ENCODE data around the gene TSTD2. TPM values are rescaled to one million over a fixed set of nuclear protein-coding genes. Genes with fewer than 3 reads are reported as not detected.
"Not testable (repeated sequence)": the region's sequence is repeated elsewhere in the genome, so short reads cannot be mapped to it uniquely, and the experiment has no call there.

Gene TSTD2
- polyA plus RNA-seq, 3 donors, result 1.2 to 11.4 (median 2.4) TPM

GRCh38 chr9:97625620-97626019 lies 7.5 kb downstream of the TSTD2 start:
- intact Hi-C loops (cut with micrococcal nuclease), result no loop called here
- H3K27me3 ChIP-seq (ENCODE audit: control insufficient read depth in 2 of 2, insufficient read depth in 2 of 2, low read length in 2 of 2), result no peaks in the 10 kb centered on the region
- H3K36me3 Mint-ChIP-seq, result peaks cover 42% of the 10 kb centered on the region in 2 donors

DNA sequence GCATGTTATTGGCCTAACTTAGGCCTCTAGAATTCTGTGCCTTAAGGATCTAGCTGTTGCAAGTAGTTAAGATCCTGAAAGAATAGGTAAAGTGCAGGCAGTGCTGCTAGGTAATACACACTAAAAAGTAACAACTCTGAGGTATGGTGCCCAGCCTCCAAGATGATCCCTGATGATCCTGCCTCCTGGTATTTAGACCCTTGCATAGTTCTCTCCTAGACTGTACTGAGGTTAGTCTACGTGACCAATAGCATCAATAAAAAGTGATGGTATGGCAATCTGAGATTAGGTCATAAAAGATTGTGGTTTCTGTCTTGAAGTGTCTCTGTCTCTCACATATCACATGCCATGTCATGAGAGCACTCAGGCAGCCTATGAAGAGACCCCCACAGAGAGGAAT lies 9.2 kb downstream of the TSTD2 start:
- H2AFZ ChIP-seq (ENCODE audit: insufficient read depth, low read depth, low read length, poor library complexity, severe bottlenecking), result no peak overlapping the region
- no peak overlapping the region for H3K27ac ChIP-seq (ENCODE audit: low read depth in 1 of 2, low read length in 2 of 2)
- no peak overlapping the region for H3K9ac ChIP-seq (ENCODE audit: insufficient read depth, low read length, poor library complexity, severe bottlenecking)
- no peak overlapping the region for H3K4me3 ChIP-seq (replicated peaks in 1 of 3; ENCODE audit: low read depth in 2 of 3, low read length in 3 of 3)
- H3K36me3 ChIP-seq (replicated peaks in 1 of 2; ENCODE audit: control insufficient read depth in 1 of 2, insufficient read depth in 2 of 2, low read length in 2 of 2), result peaks cover 17 to 61% of the 10 kb centered on the region in 2 donors
- H3K4me2 ChIP-seq (replicated peaks; ENCODE audit: extremely low read depth, low read length, poor library complexity, severe bottlenecking), result no peak overlapping the region
- no peaks in the 10 kb centered on the region for H4K20me1 ChIP-seq (ENCODE audit: insufficient read depth, low read length)
- H3K9me3 Mint-ChIP-seq, result peaks cover 0 to 6% (median 5%) of the 10 kb centered on the region in 7 donors
- no peak for DNase-seq
- no peaks in the 10 kb centered on the region for H3K4me1 ChIP-seq (ENCODE audit: control insufficient read depth in 1 of 2, insufficient read depth in 2 of 2, low read length in 2 of 2)
- peaks cover 46 to 49% of the 10 kb centered on the region in 2 donors for H3K36me3 Mint-ChIP-seq
- no CpG with 5 or more reads among the region's 1 CpG for WGBS (ENCODE audit: insufficient coverage)
- peaks cover 5% of the 10 kb centered on the region for H3K79me2 ChIP-seq (ENCODE audit: insufficient read depth, low read length)
- H3K27ac Mint-ChIP-seq, result no peak overlapping the region
- TF ChIP-seq, protein P1, sequence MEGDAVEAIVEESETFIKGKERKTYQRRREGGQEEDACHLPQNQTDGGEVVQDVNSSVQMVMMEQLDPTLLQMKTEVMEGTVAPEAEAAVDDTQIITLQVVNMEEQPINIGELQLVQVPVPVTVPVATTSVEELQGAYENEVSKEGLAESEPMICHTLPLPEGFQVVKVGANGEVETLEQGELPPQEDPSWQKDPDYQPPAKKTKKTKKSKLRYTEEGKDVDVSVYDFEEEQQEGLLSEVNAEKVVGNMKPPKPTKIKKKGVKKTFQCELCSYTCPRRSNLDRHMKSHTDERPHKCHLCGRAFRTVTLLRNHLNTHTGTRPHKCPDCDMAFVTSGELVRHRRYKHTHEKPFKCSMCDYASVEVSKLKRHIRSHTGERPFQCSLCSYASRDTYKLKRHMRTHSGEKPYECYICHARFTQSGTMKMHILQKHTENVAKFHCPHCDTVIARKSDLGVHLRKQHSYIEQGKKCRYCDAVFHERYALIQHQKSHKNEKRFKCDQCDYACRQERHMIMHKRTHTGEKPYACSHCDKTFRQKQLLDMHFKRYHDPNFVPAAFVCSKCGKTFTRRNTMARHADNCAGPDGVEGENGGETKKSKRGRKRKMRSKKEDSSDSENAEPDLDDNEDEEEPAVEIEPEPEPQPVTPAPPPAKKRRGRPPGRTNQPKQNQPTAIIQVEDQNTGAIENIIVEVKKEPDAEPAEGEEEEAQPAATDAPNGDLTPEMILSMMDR (IDR thresholded peaks at IDR 0.05), result no peak
- H3K27me3 ChIP-seq (ENCODE audit: control insufficient read depth in 2 of 2, insufficient read depth in 2 of 2, low read length in 2 of 2), result no peaks in the 10 kb centered on the region
- H3K9me3 ChIP-seq (replicated peaks in 1 of 2; ENCODE audit: control insufficient read depth in 1 of 2, insufficient read depth in 1 of 2, low read length in 2 of 2), result no peaks in the 10 kb centered on the region
- H3K4me3 Mint-ChIP-seq, result no peak overlapping the region
- H3K27me3 Mint-ChIP-seq (ENCODE audit: low read depth in 3 of 3), result no peaks in the 10 kb centered on the region
- H3K4me1 Mint-ChIP-seq, result no peaks in the 10 kb centered on the region
- intact Hi-C loops (cut with micrococcal nuclease), result no loop called here

More at GRCh38 chr9:97625620-97626019, 7.5 kb downstream of the TSTD2 start:
- DNase-seq, result no peak
- no peak overlapping the region for H3K4me3 Mint-ChIP-seq
- H3K4me1 Mint-ChIP-seq, result peaks cover 3% of the 10 kb centered on the region
- Histone ChIP-seq H4K20me1 (ENCODE audit: insufficient read depth, low read length) (no peaks in the 10 kb centered on the region), H3K4me2 (replicated peaks; ENCODE audit: extremely low read depth, low read length, poor library complexity, severe bottlenecking) (no peak overlapping the region), H3K4me3 (replicated peaks in 1 of 3; ENCODE audit: low read depth in 2 of 3, low read length in 3 of 3) (no peak overlapping the region), H3K79me2 (ENCODE audit: insufficient read depth, low read length) (peaks cover 20% of the 10 kb centered on the region), H2AFZ (ENCODE audit: insufficient read depth, low read depth, low read length, poor library complexity, severe bottlenecking) (no peak overlapping the region), H3K4me1 (ENCODE audit: control insufficient read depth in 1 of 2, insufficient read depth in 2 of 2, low read length in 2 of 2) (no peaks in the 10 kb centered on the region), H3K27ac (ENCODE audit: low read depth in 1 of 2, low read length in 2 of 2) (no peak overlapping the region), H3K36me3 (replicated peaks in 1 of 2; ENCODE audit: control insufficient read depth in 1 of 2, insufficient read depth in 2 of 2, low read length in 2 of 2) (peaks cover 17 to 60% of the 10 kb centered on the region in 2 donors), H3K9me3 (replicated peaks in 1 of 2; ENCODE audit: control insufficient read depth in 1 of 2, insufficient read depth in 1 of 2, low read length in 2 of 2) (no peaks in the 10 kb centered on the region), H3K9ac (ENCODE audit: insufficient read depth, low read length, poor library complexity, severe bottlenecking) (no peak overlapping the region)
- peaks cover 0 to 5% (median 2%) of the 10 kb centered on the region in 7 donors for H3K9me3 Mint-ChIP-seq
- H3K27me3 Mint-ChIP-seq (ENCODE audit: low read depth in 3 of 3), result no peaks in the 10 kb centered on the region
- no peak overlapping the region for H3K27ac Mint-ChIP-seq
- TF ChIP-seq, protein P1 (IDR thresholded peaks at IDR 0.05), result no peak
- 100% methylated on average over 2 of the region's 3 CpGs for WGBS (ENCODE audit: insufficient coverage)

DNA sequence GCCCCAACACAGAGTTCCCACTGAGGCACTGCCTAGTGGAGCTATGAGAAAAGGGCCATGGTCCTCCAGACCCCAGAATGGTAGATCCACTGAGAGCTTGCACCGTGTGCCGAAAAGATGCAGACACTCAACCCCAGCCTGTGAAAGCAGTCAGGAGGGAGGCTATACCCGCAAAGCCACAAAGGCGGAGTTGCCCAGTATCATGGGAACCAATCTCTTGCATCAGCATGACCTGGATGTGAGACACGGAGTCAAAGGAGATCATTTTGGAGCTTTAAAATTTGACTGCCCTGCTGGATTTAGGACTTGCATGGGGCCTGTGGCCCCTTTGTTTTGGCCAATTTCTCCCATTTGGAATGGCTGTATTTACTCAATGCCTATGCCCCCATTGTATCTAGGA lies 10.7 kb downstream of the TSTD2 start:
- H3K4me1 Mint-ChIP-seq; H3K79me2 ChIP-seq (ENCODE audit: insufficient read depth, low read length); H3K4me3 Mint-ChIP-seq; H3K27ac ChIP-seq (ENCODE audit: low read depth in 1 of 2, low read length in 2 of 2); H3K9me3 Mint-ChIP-seq; H3K9me3 ChIP-seq (replicated peaks in 1 of 2; ENCODE audit: control insufficient read depth in 1 of 2, insufficient read depth in 1 of 2, low read length in 2 of 2); H4K20me1 ChIP-seq (ENCODE audit: insufficient read depth, low read length); H3K27me3 ChIP-seq (ENCODE audit: control insufficient read depth in 2 of 2, insufficient read depth in 2 of 2, low read length in 2 of 2); DNase-seq; H3K9ac ChIP-seq (ENCODE audit: insufficient read depth, low read length, poor library complexity, severe bottlenecking); H2AFZ ChIP-seq (ENCODE audit: insufficient read depth, low read depth, low read length, poor library complexity, severe bottlenecking); intact Hi-C loops (cut with micrococcal nuclease); H3K4me3 ChIP-seq (replicated peaks in 1 of 3; ENCODE audit: low read depth in 2 of 3, low read length in 3 of 3); H3K27me3 Mint-ChIP-seq (ENCODE audit: low read depth in 3 of 3); H3K4me1 ChIP-seq (ENCODE audit: control insufficient read depth in 1 of 2, insufficient read depth in 2 of 2, low read length in 2 of 2); H3K4me2 ChIP-seq (replicated peaks; ENCODE audit: extremely low read depth, low read length, poor library complexity, severe bottlenecking): not testable (repeated sequence)
- peaks cover 51 to 55% of the 10 kb centered on the region in 2 donors for H3K36me3 Mint-ChIP-seq
- WGBS (ENCODE audit: insufficient coverage), result 100% methylated on average over 5 of the region's 5 CpGs
- peaks cover 20 to 69% of the 10 kb centered on the region in 2 donors for H3K36me3 ChIP-seq (replicated peaks in 1 of 2; ENCODE audit: control insufficient read depth in 1 of 2, insufficient read depth in 2 of 2, low read length in 2 of 2)
- H3K27ac Mint-ChIP-seq, result peak overlapping the region in 1 of 7 donors; percentile 37
